LNCaP clone FGC (cell line): Measurements from ENCODE around the gene DDIAS.

Experiments used
- DNase-seq: peaks from one replicate; pipeline ENCODE4 v3.0.0-alpha.2; 2011; ENCODE audit warnings: low read depth
- H3K4me3 ChIP-seq: 2 replicates; pipeline ENCODE4 v1.5.1; 2011; ENCODE audit warnings: mild to moderate bottlenecking, low read depth, low read length, control low read depth
- TF ChIP-seq, protein P1 (sequence below): IDR thresholded peaks from 2 replicates; pipeline ENCODE4 v1.5.1; 2012; ENCODE audit warnings: mild to moderate bottlenecking; ENCODE audit not compliant: control insufficient read depth, insufficient read depth; ENCODE audit errors: extremely low read depth

DDIAS gene

GRCh38 chr11:82980947-82981346 is 79.4 kb downstream of the DDIAS start:
- H3K4me3 ChIP-seq = no peak overlapping the region
- TF ChIP-seq, protein P1, sequence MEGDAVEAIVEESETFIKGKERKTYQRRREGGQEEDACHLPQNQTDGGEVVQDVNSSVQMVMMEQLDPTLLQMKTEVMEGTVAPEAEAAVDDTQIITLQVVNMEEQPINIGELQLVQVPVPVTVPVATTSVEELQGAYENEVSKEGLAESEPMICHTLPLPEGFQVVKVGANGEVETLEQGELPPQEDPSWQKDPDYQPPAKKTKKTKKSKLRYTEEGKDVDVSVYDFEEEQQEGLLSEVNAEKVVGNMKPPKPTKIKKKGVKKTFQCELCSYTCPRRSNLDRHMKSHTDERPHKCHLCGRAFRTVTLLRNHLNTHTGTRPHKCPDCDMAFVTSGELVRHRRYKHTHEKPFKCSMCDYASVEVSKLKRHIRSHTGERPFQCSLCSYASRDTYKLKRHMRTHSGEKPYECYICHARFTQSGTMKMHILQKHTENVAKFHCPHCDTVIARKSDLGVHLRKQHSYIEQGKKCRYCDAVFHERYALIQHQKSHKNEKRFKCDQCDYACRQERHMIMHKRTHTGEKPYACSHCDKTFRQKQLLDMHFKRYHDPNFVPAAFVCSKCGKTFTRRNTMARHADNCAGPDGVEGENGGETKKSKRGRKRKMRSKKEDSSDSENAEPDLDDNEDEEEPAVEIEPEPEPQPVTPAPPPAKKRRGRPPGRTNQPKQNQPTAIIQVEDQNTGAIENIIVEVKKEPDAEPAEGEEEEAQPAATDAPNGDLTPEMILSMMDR = no peak
- DNase-seq = no peak

GRCh38 chr11:82981852-82982251 is 80.3 kb downstream of the DDIAS start:
- TF ChIP-seq, protein P1 = no peak
- no peak for DNase-seq
- H3K4me3 ChIP-seq = no peak overlapping the region
